ENCODE data around the gene SLC35F1. TPM values are rescaled to one million over a fixed set of nuclear protein-coding genes. Genes with fewer than 3 reads are reported as not detected.
A peak's percentile ranks its signal among the peaks of the same experiment; 100 is the strongest.

SLC35F1 gene
- total and polyA plus RNA-seq, 2 donors (not counting 3 experiments of a cell fraction or from before 2014, with no cell fraction given): not detected

DNA sequence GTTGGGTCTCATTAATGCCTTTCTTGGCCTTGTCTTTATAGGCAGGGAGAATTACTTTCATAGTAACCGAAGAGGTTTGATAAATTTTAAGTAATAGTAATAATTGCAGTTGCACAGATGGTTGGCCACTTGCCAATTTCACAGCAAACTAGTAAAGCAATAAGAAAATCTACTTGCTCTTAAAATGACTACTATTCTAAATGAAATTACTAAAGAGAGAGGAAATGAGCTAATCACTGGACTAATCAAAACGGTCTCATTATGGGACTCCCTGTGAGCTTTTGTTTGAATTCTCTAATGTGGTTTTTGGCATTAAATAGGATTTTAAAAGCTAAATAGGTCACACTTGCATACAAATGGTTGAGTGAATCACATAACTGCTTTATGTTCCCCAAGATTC, 413.6 kb downstream of the SLC35F1 start:
- no peaks in the 10 kb centered on the region for H3K9me3 ChIP-seq (replicated peaks; ENCODE audit: control insufficient read depth, insufficient read depth, low read length)
- H3K27ac ChIP-seq (ENCODE audit: insufficient read depth, low read depth, low read length): no peak overlapping the region
- ChIA-PET POLR2A (no interaction called here), CTCF (interaction anchor here (1.1 kb wide), 1 partner anchor 11 kb away, joined by 4 read pairs; no protein-coding TSS in a partner anchor)
- H2AFZ ChIP-seq (ENCODE audit: low read depth, low read length): no peak overlapping the region
- TF ChIP-seq EZH2 (IDR thresholded peaks at IDR 0.05; ENCODE audit: borderline replicate concordance, low read depth, low read length, severe bottlenecking): no peak
- TF ChIP-seq GATA2 (IDR thresholded peaks at IDR 0.05; ENCODE audit: insufficient read depth, insufficient read length, low read depth, low read length): no peak
- no peak for TF ChIP-seq JUN (IDR thresholded peaks at IDR 0.05; ENCODE audit: borderline replicate concordance, insufficient read depth, insufficient read length, low read depth)
- TF ChIP-seq POLR2A (IDR thresholded peaks at IDR 0.05; ENCODE audit: low read depth, low read length): no peak
- TF ChIP-seq POLR2AphosphoS5 (IDR thresholded peaks at IDR 0.05; ENCODE audit: insufficient read depth, low read depth, low read length): no peak
- no peak for TF ChIP-seq CTCF (IDR thresholded peaks at IDR 0.05; ENCODE audit: extremely low read depth in 1 of 2, insufficient read depth in 1 of 2, low read depth in 1 of 2, low read length in 2 of 2)
- TF ChIP-seq, protein P1, sequence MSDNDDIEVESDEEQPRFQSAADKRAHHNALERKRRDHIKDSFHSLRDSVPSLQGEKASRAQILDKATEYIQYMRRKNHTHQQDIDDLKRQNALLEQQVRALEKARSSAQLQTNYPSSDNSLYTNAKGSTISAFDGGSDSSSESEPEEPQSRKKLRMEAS (IDR thresholded peaks at IDR 0.05; ENCODE audit: insufficient read depth, insufficient read length): no peak
- no peak for TF ChIP-seq FOS (IDR thresholded peaks at IDR 0.05; ENCODE audit: borderline replicate concordance, insufficient read depth, low read length)
- TF ChIP-seq MYC (IDR thresholded peaks at IDR 0.05; ENCODE audit: low read depth, low read length): no peak
- dilution Hi-C loops (cut with MboI; ENCODE audit: extremely low pct_ligation_motif_present, low sequenced_read_pairs) (no loop called here), intact Hi-C loops (cut with micrococcal nuclease) (no loop called here)
- no peaks in the 10 kb centered on the region for H3K36me3 ChIP-seq (ENCODE audit: control insufficient read depth in 2 of 2, extremely low read depth in 1 of 2, insufficient read depth in 2 of 2, low read length in 2 of 2)
- H3K79me2 ChIP-seq (ENCODE audit: control insufficient read depth, insufficient read depth, low read length): no peaks in the 10 kb centered on the region
- peak; percentile 4 for DNase-seq (ENCODE audit: low read depth, low spot score)
- H3K4me3 ChIP-seq (replicated peaks in 1 of 3; ENCODE audit: insufficient read depth in 1 of 3, low read depth in 1 of 3, low read length in 3 of 3): no peak overlapping the region
- no peaks in the 10 kb centered on the region for H4K20me1 ChIP-seq (replicated peaks; ENCODE audit: control insufficient read depth, extremely low read depth, insufficient read depth, low read length)
- BruUV-seq (replicated peaks): no TSS peak
- H3K9me1 ChIP-seq (replicated peaks; ENCODE audit: control insufficient read depth, extremely low read depth, insufficient read depth, low read length): no peaks in the 10 kb centered on the region
- H3K4me1 ChIP-seq (ENCODE audit: control insufficient read depth, extremely low read depth, insufficient read depth, low read length): no peaks in the 10 kb centered on the region
- no peak overlapping the region for H3K9ac ChIP-seq (replicated peaks; ENCODE audit: extremely low read depth, insufficient read depth, low read length)
- no peaks in the 10 kb centered on the region for H3K27me3 ChIP-seq (ENCODE audit: control insufficient read depth in 2 of 2, insufficient read depth in 2 of 2, low read length in 2 of 2)
- no peak overlapping the region for H3K4me2 ChIP-seq (ENCODE audit: insufficient read depth, low read length)
- FAIRE-seq: no peak

Measured in endothelial cell of umbilical vein (primary cell).